RWPE1 (cell line): ENCODE measurements around the gene KANSL3.
A peak's percentile ranks its signal among the peaks of the same experiment; 100 is the strongest.

ENCODE experiments used
- CTCF ChIA-PET: fragments of 350-600 bp; sonication (Branson Sonifier 250); formaldehyde crosslinking; extraction: SDS; loops from one replicate; lab custom pipeline; 2021; lab: Yijun Ruan, JAX
- POLR2A ChIA-PET: fragments of 400-600 bp; formaldehyde crosslinking; extraction: SDS; loops from one replicate; lab custom pipeline; 2020; ENCODE audit warnings: antibody characterized with exemption; ENCODE audit not compliant: low non-redundant PET; lab: Yijun Ruan, JAX
- DNase-seq: peaks from one replicate; pipeline ENCODE4 v3.0.0; 2012; ENCODE audit warnings: low spot score
- H3K27ac ChIP-seq: fragments of 450-650 bp; 2 replicates; pipeline ENCODE4 v1.5.1; 2017
- CTCF ChIP-seq: fragments of 450-650 bp; conservative IDR thresholded peaks from 2 replicates; pipeline ENCODE4 v1.5.1; 2017; ENCODE audit warnings: low read depth, mild to moderate bottlenecking

Gene KANSL3

GRCh38 chr2:96638144-96639121 lies at the start of gene KANSL3:
Gene KANSL3 (minus strand): TSS chr2:96638312. CDS start chr2:96637135, 1,177 bp downstream.
- POLR2A ChIA-PET: interaction anchor here (0.5 to 1.4 kb wide), 2 partner anchors 26 to 39 kb away, joined by 4 to 5 read pairs; no protein-coding TSS in a partner anchor
- H3K27ac ChIP-seq: peak within 1 kb of the TSS; percentile 84
- CTCF ChIA-PET: interaction anchor here (0.6 to 0.8 kb wide), 2 partner anchors 123 to 125 kb away, joined by 4 to 5 read pairs; no protein-coding TSS in a partner anchor
- DNase-seq: peak; percentile 85
- TF ChIP-seq CTCF: no peak

GRCh38 chr2:96687266-96687665 lies 49.2 kb upstream of the KANSL3 start:
- CTCF ChIA-PET: interaction anchor here (0.7 kb wide), 1 partner anchor 241 kb away, joined by 6 read pairs; no protein-coding TSS in a partner anchor
- TF ChIP-seq CTCF: no peak
- no peak for DNase-seq
- no peak overlapping the region for H3K27ac ChIP-seq
- POLR2A ChIA-PET: no interaction called here

GRCh38 chr2:96685577-96686459 lies 47.7 kb upstream of the KANSL3 start:
- TF ChIP-seq CTCF: no peak
- CTCF ChIA-PET: interaction anchor here (0.6 kb wide), 1 partner anchor 38 kb away, joined by 7 read pairs; no protein-coding TSS in a partner anchor
- POLR2A ChIA-PET: no interaction called here
- no peak overlapping the region for H3K27ac ChIP-seq
- no peak for DNase-seq

GRCh38 chr2:96684883-96685576 lies 46.9 kb upstream of the KANSL3 start:
- TF ChIP-seq CTCF: no peak
- H3K27ac ChIP-seq: no peak overlapping the region
- CTCF ChIA-PET: interaction anchor here (0.6 kb wide), 1 partner anchor 39 kb away, joined by 7 read pairs; no protein-coding TSS in a partner anchor
- DNase-seq: no peak
- POLR2A ChIA-PET: no interaction called here

GRCh38 chr2:96683972-96684820 lies 46.1 kb upstream of the KANSL3 start:
- H3K27ac ChIP-seq: no peak overlapping the region
- no peak for DNase-seq
- no peak for TF ChIP-seq CTCF
- CTCF ChIA-PET: no interaction called here
- POLR2A ChIA-PET: no interaction called here
